B cell (primary cell): ENCODE data around the gene PSMB8. TPM values are rescaled to one million over a fixed set of nuclear protein-coding genes. Genes with fewer than 3 reads are reported as not detected.

ENCODE experiments used
- ATAC-seq: fragments of 200-7000 bp; cut with Tn5 transposase; one replicate; pipeline ENCODE4 v1.10.0; 2021; ENCODE audit warnings: low read depth, mild to moderate bottlenecking, moderate number of reproducible peaks, moderate library complexity
- CTCF ChIA-PET: fragments of 350-600 bp; sonication (Branson Sonifier 250); formaldehyde crosslinking; loops from one replicate; lab custom pipeline; 2021; ENCODE audit warnings: antibody characterized with exemption, inconsistent platforms; lab: Charles Lee
- POLR2A ChIA-PET: fragments of 350-600 bp; sonication (Branson Sonifier 250); formaldehyde crosslinking; loops from one replicate; lab custom pipeline; 2021; ENCODE audit warnings: antibody characterized with exemption; lab: Charles Lee
- DNase-seq: peaks from one replicate; pipeline ENCODE4 v3.0.0; 2013
- H2AFZ ChIP-seq: 2 replicates; pipeline ENCODE4 v1.6.1; 2012; ENCODE audit warnings: mild to moderate bottlenecking, low read depth, low read length; ENCODE audit not compliant: insufficient read depth, poor library complexity, severe bottlenecking
- H3K27ac ChIP-seq, 2 donors: 1 replicate in 1 of 2; 2 replicates in 1 of 2; pipeline ENCODE4 v1.5.1; 2012 to 2013; ENCODE audit warnings: low read length in 2 of 2, mild to moderate bottlenecking in 2 of 2, moderate library complexity in 1 of 2
- H3K27me3 ChIP-seq, 4 experiments: fragments of 200-600 bp in 1 of 4; sonication (generic) in 1 of 4; replicated peaks in 1 of 4; 1 replicate in 2 of 4; 2 replicates in 2 of 4; pipeline versions ENCODE4 v1.6.1 to v1.7.0; 2013 to 2016; ENCODE audit warnings: low read length in 3 of 4, mild to moderate bottlenecking in 2 of 4, mixed read lengths in 1 of 4, moderate library complexity in 1 of 4; ENCODE audit not compliant: insufficient read depth in 4 of 4, control insufficient read depth in 3 of 4; ENCODE audit errors: control extremely low read depth in 1 of 4
- H3K36me3 ChIP-seq, 2 experiments: replicated peaks in 1 of 2; 1 replicate in 1 of 2; 2 replicates in 1 of 2; pipeline versions ENCODE4 v1.6.1 to v1.7.1; 2013; ENCODE audit warnings: low read length in 1 of 2; ENCODE audit not compliant: insufficient read depth in 2 of 2, control insufficient read depth in 1 of 2; ENCODE audit errors: control extremely low read depth in 1 of 2, extremely low read depth in 1 of 2
- H3K4me1 ChIP-seq, 2 donors: fragments of 200-600 bp in 1 of 2; sonication (generic) in 1 of 2; 1 replicate in 1 of 2; 2 replicates in 1 of 2; pipeline versions ENCODE4 v1.5.1 to v1.6.1; 2013 to 2017; ENCODE audit warnings: low read length in 2 of 2; ENCODE audit not compliant: control insufficient read depth in 2 of 2, insufficient read depth in 2 of 2
- H3K4me2 ChIP-seq: replicated peaks from 2 replicates; pipeline ENCODE3; 2012; ENCODE audit warnings: mild to moderate bottlenecking, low read depth, low read length; ENCODE audit not compliant: poor library complexity, severe bottlenecking
- H3K4me3 ChIP-seq, 5 experiments: fragments of 200-600 bp in 1 of 5; sonication (generic) in 1 of 5; 1 replicate in 3 of 5; 2 replicates in 2 of 5; pipeline versions ENCODE4 v1.5.1 to v1.7.0; 2011 to 2016; ENCODE audit warnings: low read length in 4 of 5, mild to moderate bottlenecking in 4 of 5, low read depth in 2 of 5, control low read depth in 1 of 5, moderate library complexity in 1 of 5; ENCODE audit not compliant: insufficient read depth in 1 of 5; ENCODE audit errors: control extremely low read depth in 1 of 5, extremely low read depth in 1 of 5
- H3K79me2 ChIP-seq: fragments of 200-600 bp; sonication (generic); one replicate; pipeline ENCODE4 v1.6.0; 2016; ENCODE audit warnings: low read length; ENCODE audit not compliant: control insufficient read depth, insufficient read depth
- H3K9ac ChIP-seq: fragments of 200-600 bp; sonication (generic); 2 replicates; pipeline ENCODE4 v1.6.1; 2017; ENCODE audit warnings: mild to moderate bottlenecking, low read length, moderate library complexity
- H3K9me3 ChIP-seq, 3 donors: one replicate each; pipeline versions ENCODE4 v1.6.1 to v1.7.1; 2013; ENCODE audit warnings: low read length in 2 of 3; ENCODE audit not compliant: control insufficient read depth in 2 of 3, insufficient read depth in 1 of 3; ENCODE audit errors: control extremely low read depth in 1 of 3
- H4K20me1 ChIP-seq: 2 replicates; pipeline ENCODE4 v1.6.0; 2012; ENCODE audit warnings: mild to moderate bottlenecking, low read length; ENCODE audit not compliant: insufficient read depth, control insufficient read depth, poor library complexity, severe bottlenecking
- H3K27ac Mint-ChIP-seq: one replicate; pipeline ENCODE4 v1.8.0; 2021; ENCODE audit warnings: mixed read lengths
- H3K27me3 Mint-ChIP-seq: one replicate; pipeline ENCODE4 v1.8.0; 2021; ENCODE audit warnings: mixed read lengths
- H3K4me1 Mint-ChIP-seq: one replicate; pipeline ENCODE4 v1.8.0; 2021; ENCODE audit warnings: mixed read lengths
- H3K4me3 Mint-ChIP-seq: one replicate; pipeline ENCODE4 v1.8.0; 2021; ENCODE audit warnings: mixed read lengths
- H3K9me3 Mint-ChIP-seq: one replicate; pipeline ENCODE4 v1.8.0; 2022; ENCODE audit warnings: mixed read lengths; ENCODE audit not compliant: insufficient read depth
- EZH2 ChIP-seq: IDR thresholded peaks from 2 replicates; pipeline ENCODE4 v1.6.1; 2012; ENCODE audit warnings: borderline replicate concordance, low read depth, mild to moderate bottlenecking, moderate library complexity, low read length; ENCODE audit not compliant: insufficient read depth, poor library complexity, severe bottlenecking
- WGBS: methylation state at CpG from one replicate; pipeline ENCODE4 v1.1.5; 2013; ENCODE audit warnings: missing lambda C conversion rate; ENCODE audit not compliant: insufficient coverage; 5-methylcytosine and 5-hydroxymethylcytosine counted together
- intact Hi-C: fragments of 100-400 bp; cut with micrococcal nuclease; formaldehyde crosslinking; loops from one replicate; pipeline ENCODE4 v1.10.0; 2022
- polyA plus RNA-seq: library from polyadenylated mRNA; depleted of rRNA; stranded (reverse); fragments of >200 nt; gene quantifications from 2 replicates; pipeline ENCODE4 v1.2.3, GENCODE V29; 2012
- total RNA-seq, 2 donors: library from RNA; stranded (reverse); fragments of 120-200 nt in 1 of 2; gene quantifications; 1 replicate in 1 of 2; 2 replicates in 1 of 2; pipeline versions ENCODE4 v1.2.3 to v1.2.4, GENCODE V29; 2013 to 2022
- TF ChIP-seq, protein P1 (sequence below): fragments of 200-600 bp; IDR thresholded peaks from one replicate; pipeline ENCODE4 v1.8.0; 2022; ENCODE audit warnings: antibody characterized with exemption, mild to moderate bottlenecking

PSMB8 gene
- total and polyA plus RNA-seq, 2 donors (not counting 1 experiment from before 2014, with no cell fraction given), result 129 to 256 TPM

DNA sequence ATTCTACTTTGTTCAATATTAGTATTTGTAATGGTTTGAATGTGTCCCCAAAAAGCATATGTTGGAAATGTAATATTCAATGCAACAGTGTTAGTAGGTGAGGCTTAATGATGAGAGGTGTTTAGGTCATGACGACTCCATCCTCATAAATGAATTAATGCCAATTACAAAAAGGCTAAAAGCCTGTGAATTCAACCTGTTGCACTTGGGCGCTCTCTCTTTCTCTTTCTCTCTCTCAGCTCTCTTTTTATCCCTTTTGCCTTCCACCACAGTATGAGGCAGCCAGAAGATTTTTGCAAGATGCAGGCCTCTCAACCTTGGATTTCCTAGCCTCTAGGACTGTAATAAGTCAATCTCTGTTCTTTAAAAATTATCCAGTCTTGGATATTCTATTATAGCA, 44.7 kb upstream of the PSMB8 start:
- H3K27ac ChIP-seq, result no peak overlapping the region
- H3K4me1 Mint-ChIP-seq, result peaks cover 32% of the 10 kb centered on the region
- H3K9ac ChIP-seq, result no peak overlapping the region
- no peak for DNase-seq
- H3K4me3 Mint-ChIP-seq, result no peak overlapping the region
- TF ChIP-seq, protein P1, sequence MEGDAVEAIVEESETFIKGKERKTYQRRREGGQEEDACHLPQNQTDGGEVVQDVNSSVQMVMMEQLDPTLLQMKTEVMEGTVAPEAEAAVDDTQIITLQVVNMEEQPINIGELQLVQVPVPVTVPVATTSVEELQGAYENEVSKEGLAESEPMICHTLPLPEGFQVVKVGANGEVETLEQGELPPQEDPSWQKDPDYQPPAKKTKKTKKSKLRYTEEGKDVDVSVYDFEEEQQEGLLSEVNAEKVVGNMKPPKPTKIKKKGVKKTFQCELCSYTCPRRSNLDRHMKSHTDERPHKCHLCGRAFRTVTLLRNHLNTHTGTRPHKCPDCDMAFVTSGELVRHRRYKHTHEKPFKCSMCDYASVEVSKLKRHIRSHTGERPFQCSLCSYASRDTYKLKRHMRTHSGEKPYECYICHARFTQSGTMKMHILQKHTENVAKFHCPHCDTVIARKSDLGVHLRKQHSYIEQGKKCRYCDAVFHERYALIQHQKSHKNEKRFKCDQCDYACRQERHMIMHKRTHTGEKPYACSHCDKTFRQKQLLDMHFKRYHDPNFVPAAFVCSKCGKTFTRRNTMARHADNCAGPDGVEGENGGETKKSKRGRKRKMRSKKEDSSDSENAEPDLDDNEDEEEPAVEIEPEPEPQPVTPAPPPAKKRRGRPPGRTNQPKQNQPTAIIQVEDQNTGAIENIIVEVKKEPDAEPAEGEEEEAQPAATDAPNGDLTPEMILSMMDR, result no peak
- TF ChIP-seq EZH2, result no peak
- H3K9me3 Mint-ChIP-seq, result no peaks in the 10 kb centered on the region
- H3K9me3 ChIP-seq, result no peaks in the 10 kb centered on the region
- intact Hi-C loops, result no loop called here
- no peak overlapping the region for H3K4me3 ChIP-seq
- no CpG with 5 or more reads among the region's 2 CpGs for WGBS
- H3K27me3 ChIP-seq, result no peaks in the 10 kb centered on the region
- ChIA-PET POLR2A (no interaction called here), CTCF (interaction anchor here (0.7 to 14.6 kb wide), 6 partner anchors 20 to 98 kb away, joined by 3 to 305 read pairs (median 22); partner anchors contain the start of gene HLA-DMA)
- no peak overlapping the region for H3K4me2 ChIP-seq
- H3K36me3 ChIP-seq, result peaks cover 2% of the 10 kb centered on the region in 2 experiments
- H2AFZ ChIP-seq, result no peak overlapping the region
- no peaks in the 10 kb centered on the region for H3K27me3 Mint-ChIP-seq
- peaks cover 7% of the 10 kb centered on the region for H3K79me2 ChIP-seq
- no peak overlapping the region for H3K27ac Mint-ChIP-seq
- no peak for ATAC-seq
- no peaks in the 10 kb centered on the region for H4K20me1 ChIP-seq
- peaks cover 13 to 15% of the 10 kb centered on the region in 2 donors for H3K4me1 ChIP-seq

DNA sequence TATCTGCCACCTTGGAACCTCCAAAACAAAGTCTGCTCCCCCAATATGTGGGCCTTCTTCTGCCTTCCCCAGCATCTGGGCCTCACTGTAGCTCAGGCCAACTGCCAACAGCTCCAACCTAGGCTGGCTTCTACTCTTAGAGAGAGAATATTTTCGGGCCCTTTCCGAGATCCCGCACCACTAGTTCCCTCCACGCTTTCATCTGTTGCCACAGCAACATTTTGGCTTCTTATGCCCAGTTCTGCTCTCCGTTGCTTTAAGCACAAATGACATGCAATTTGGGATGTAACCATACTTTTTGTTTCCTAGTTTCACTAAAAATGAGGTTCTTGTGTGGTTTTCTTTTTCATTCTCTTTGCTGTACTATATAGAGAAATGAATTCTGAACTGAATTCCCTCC, 43.8 kb upstream of the PSMB8 start:
- H3K4me1 Mint-ChIP-seq, result peaks cover 26% of the 10 kb centered on the region
- no peak overlapping the region for H3K4me2 ChIP-seq
- no peaks in the 10 kb centered on the region for H4K20me1 ChIP-seq
- no peaks in the 10 kb centered on the region for H3K9me3 Mint-ChIP-seq
- H3K79me2 ChIP-seq, result peaks cover 7% of the 10 kb centered on the region
- no peaks in the 10 kb centered on the region for H3K27me3 Mint-ChIP-seq
- H3K9me3 ChIP-seq, result no peaks in the 10 kb centered on the region
- no peak overlapping the region for H3K27ac Mint-ChIP-seq
- TF ChIP-seq, protein P1, result no peak
- no peak for TF ChIP-seq EZH2
- no peak overlapping the region for H2AFZ ChIP-seq
- no peak overlapping the region for H3K4me3 Mint-ChIP-seq
- no peak overlapping the region for H3K27ac ChIP-seq
- CTCF ChIA-PET, result interaction anchor here (1.4 to 14.6 kb wide), 7 partner anchors 19 to 99 kb away, joined by 3 to 305 read pairs (median 24); partner anchors contain the start of gene HLA-DMA
- no peaks in the 10 kb centered on the region for H3K27me3 ChIP-seq
- 94% methylated on average over 4 of the region's 5 CpGs for WGBS
- peaks cover 9 to 10% of the 10 kb centered on the region in 2 donors for H3K4me1 ChIP-seq
- intact Hi-C loops, result no loop called here
- POLR2A ChIA-PET, result interaction anchor here (0.6 to 1.0 kb wide), 2 partner anchors 81 to 84 kb away, joined by 3 read pairs; partner anchors contain the start of gene BRD2
- H3K4me3 ChIP-seq, result no peak overlapping the region
- no peak for ATAC-seq
- no peak overlapping the region for H3K9ac ChIP-seq
- DNase-seq, result no peak
- peaks cover 2% of the 10 kb centered on the region in 2 experiments for H3K36me3 ChIP-seq
